Sigmoid colon (tissue), 7 donors: ENCODE data around the gene C7. TPM values are rescaled to one million over a fixed set of nuclear protein-coding genes. Genes with fewer than 3 reads are reported as not detected.
"Not testable (repeated sequence)": the region's sequence is repeated elsewhere in the genome, so short reads cannot be mapped to it uniquely, and the experiment has no call there.

Experiments
- DNase-seq: peaks from one replicate; pipeline ENCODE4 v3.0.0-alpha.2; 2019
- H3K27ac ChIP-seq, 4 donors: fragments of 200-600 bp; sonication (generic); one replicate each; pipeline ENCODE4 v1.5.1; 2016 to 2019; ENCODE audit warnings: mild to moderate bottlenecking in 1 of 4
- H3K27me3 ChIP-seq, 3 donors: fragments of 200-600 bp; sonication (generic); one replicate each; pipeline ENCODE4 v1.5.1; 2019; ENCODE audit warnings: mild to moderate bottlenecking in 1 of 3
- H3K36me3 ChIP-seq, 4 donors: fragments of 200-600 bp; sonication (generic); one replicate each; pipeline ENCODE4 v1.5.1; 2016 to 2019
- H3K4me1 ChIP-seq, 4 donors: fragments of 200-600 bp; sonication (generic); one replicate each; pipeline ENCODE4 v1.5.1; 2017 to 2019
- H3K4me3 ChIP-seq, 4 donors: fragments of 200-600 bp; sonication (generic); one replicate each; pipeline ENCODE4 v1.5.1; 2017 to 2019; ENCODE audit warnings: mild to moderate bottlenecking in 2 of 4, moderate library complexity in 1 of 4
- H3K9me3 ChIP-seq, 4 donors: fragments of 200-600 bp in 3 of 4; sonication (generic) in 3 of 4; one replicate each; pipeline versions ENCODE4 v1.5.1 to v1.6.1; 2013 to 2019
- CTCF ChIP-seq, 4 experiments: fragments of 450-650 bp in 3 of 4; fragments of 200-600 bp in 1 of 4; IDR thresholded peaks; one replicate each; pipeline ENCODE4 v1.5.1; 2016 to 2019; ENCODE audit warnings: antibody characterized with exemption in 4 of 4, mild to moderate bottlenecking in 3 of 4, moderate library complexity in 2 of 4
- EP300 ChIP-seq, 4 donors: sonication (generic); formaldehyde crosslinking; IDR thresholded peaks; one replicate each; pipeline ENCODE4 v1.6.1; 2017; ENCODE audit warnings: antibody characterized with exemption in 4 of 4
- POLR2A ChIP-seq, 2 donors: fragments of 450-650 bp; IDR thresholded peaks; one replicate each; pipeline ENCODE4 v1.6.1; 2016; ENCODE audit warnings: antibody characterized with exemption in 2 of 2, mild to moderate bottlenecking in 2 of 2, moderate library complexity in 2 of 2
- POLR2AphosphoS5 ChIP-seq, 4 donors: sonication (generic); formaldehyde crosslinking; IDR thresholded peaks; one replicate each; pipeline ENCODE4 v1.6.1; 2017; ENCODE audit warnings: antibody characterized with exemption in 4 of 4
- WGBS, 2 donors: extraction: QIAGEN DNeasy Blood & Tissue Kit; methylation state at CpG; one replicate each; pipeline ENCODE4 v1.1.7; 2013; 5-methylcytosine and 5-hydroxymethylcytosine counted together
- intact Hi-C: fragments of 100-400 bp; cut with DNase I; formaldehyde crosslinking; loops from one replicate; pipeline ENCODE4 v1.15.1; 2023
- polyA plus RNA-seq, 3 donors: library from polyadenylated mRNA; stranded (reverse); fragments of 200-250 nt; gene quantifications; one replicate each; pipeline ENCODE4 v1.2.3, GENCODE V29; 2013
- total RNA-seq, 4 donors: library from RNA; depleted of rRNA; stranded (reverse); fragments of >200 nt; gene quantifications; one replicate each; pipeline ENCODE4 v1.1.0, GENCODE V29; 2016
- donor health status: healthy with polysubstance abuse.
- donor health status: Bipolar disorder and iron deficiency.
- donor health status: healthy.

C7 gene
- total and polyA plus RNA-seq, 7 donors: 6.2 to 799 (median 267) TPM

DNA sequence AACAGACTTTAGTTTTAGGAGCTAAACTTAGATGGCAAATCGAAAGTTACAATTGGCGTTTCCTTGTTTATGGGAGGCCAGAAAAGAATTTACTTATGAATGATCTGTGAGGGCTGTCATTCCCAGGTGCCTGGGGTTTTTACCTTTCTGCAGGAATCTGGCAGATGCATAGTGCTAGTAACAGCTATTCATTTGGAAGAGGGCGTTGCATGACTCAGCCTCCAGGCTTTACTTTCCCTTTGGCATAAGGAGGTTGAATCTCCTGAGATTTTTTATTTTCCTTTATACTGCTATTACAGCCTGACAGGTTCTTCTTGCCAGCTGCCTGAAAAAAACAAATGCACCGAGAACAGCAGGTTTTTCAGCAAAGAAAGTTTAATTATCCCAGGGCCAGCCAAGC is 38.1 kb upstream of the C7 start:
- no peak for TF ChIP-seq CTCF (IDR thresholded peaks at IDR 0.05)
- TF ChIP-seq EP300 (IDR thresholded peaks at IDR 0.05): no peak
- no peak for TF ChIP-seq POLR2AphosphoS5 (IDR thresholded peaks at IDR 0.05)
- TF ChIP-seq POLR2A (IDR thresholded peaks at IDR 0.05): no peak
- Histone ChIP-seq H3K4me3 (no peak overlapping the region), H3K36me3 (no peaks in the 10 kb centered on the region), H3K9me3 (no peaks in the 10 kb centered on the region), H3K4me1 (no peaks in the 10 kb centered on the region), H3K27ac (no peak overlapping the region), H3K27me3 (no peaks in the 10 kb centered on the region)
- DNase-seq: no peak
- WGBS, 2 donors: 57 to 74% methylated on average over 4 of the region's 4 CpGs
- intact Hi-C loops: no loop called here

- H3K27ac ChIP-seq, H3K36me3 ChIP-seq, H3K9me3 ChIP-seq, H3K4me1 ChIP-seq, DNase-seq, H3K27me3 ChIP-seq, H3K4me3 ChIP-seq: not testable (repeated sequence)
- intact Hi-C loops: loop anchor here (1.0 kb wide), 1 partner anchor 17 kb away; no protein-coding TSS in a partner anchor
- 91 to 92% methylated on average over 8 of the region's 8 CpGs for WGBS, 2 donors
These were observed 37.0 kb upstream of the C7 start for GRCh38 chr5:40872253-40872652.

DNA sequence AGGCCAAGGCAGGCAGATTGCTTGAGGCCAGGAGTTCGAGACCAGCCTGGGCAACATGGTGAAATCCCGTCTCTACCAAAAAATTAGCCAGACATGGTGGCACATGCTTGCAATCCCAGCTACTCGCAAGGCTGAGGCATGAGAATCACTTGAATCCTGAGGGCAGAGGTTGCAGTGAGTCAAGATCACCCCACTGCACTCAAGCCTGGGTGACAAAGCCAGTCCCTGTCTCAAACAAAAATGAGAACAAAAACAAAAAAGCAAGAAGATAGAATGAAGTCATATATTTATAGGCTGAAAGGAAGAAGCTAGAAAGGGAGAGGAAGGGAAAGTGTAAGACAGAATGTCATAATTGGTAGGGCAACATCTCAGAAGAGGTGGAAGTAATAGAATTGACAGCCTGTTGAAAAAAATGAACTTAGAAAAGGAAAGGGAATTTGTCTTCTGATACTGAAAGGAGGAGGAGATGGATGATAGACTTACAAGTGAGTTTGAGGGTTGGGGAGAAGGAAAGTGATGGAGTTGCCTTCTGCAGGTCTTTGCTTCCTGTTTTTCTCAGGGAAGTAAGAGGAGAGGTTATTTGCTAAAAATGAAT is 35.9 kb upstream of the C7 start:
- no peak overlapping the region for H3K27ac ChIP-seq
- intact Hi-C loops: no loop called here
- H3K9me3 ChIP-seq: no peaks in the 10 kb centered on the region
- TF ChIP-seq POLR2AphosphoS5 (IDR thresholded peaks at IDR 0.05) (no peak), POLR2A (IDR thresholded peaks at IDR 0.05) (no peak), EP300 (IDR thresholded peaks at IDR 0.05) (no peak), CTCF (IDR thresholded peaks at IDR 0.05) (no peak)
- WGBS, 2 donors: 90 to 96% methylated on average over 3 of the region's 3 CpGs
- no peak overlapping the region for H3K4me3 ChIP-seq
- H3K4me1 ChIP-seq: no peaks in the 10 kb centered on the region
- no peak for DNase-seq
- no peaks in the 10 kb centered on the region for H3K36me3 ChIP-seq
- H3K27me3 ChIP-seq: no peaks in the 10 kb centered on the region

DNA sequence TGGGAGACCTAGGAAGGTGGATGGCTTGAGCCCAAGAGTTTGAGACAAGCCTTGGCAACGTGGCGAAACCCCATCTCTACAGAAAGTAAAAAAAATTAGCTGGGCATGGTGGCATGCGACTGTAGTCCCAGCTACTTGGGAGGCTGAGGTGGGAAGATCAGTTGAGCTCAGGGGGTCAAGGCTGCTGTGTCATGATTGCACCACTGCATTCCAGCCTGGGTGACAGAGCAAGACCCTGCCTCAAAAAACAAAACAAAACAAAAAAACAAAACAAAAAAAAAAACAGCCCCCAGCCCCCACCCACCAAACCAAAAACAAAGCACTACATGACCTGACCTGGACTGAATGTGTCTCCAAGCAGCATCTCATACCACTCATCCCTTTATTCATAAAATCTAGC is 33.3 kb upstream of the C7 start:
- H3K27ac ChIP-seq: no peak overlapping the region
- DNase-seq: no peak
- no peaks in the 10 kb centered on the region for H3K9me3 ChIP-seq
- no peaks in the 10 kb centered on the region for H3K4me1 ChIP-seq
- 76 to 86% methylated on average over 3 of the region's 3 CpGs for WGBS, 2 donors
- no peak for TF ChIP-seq CTCF (IDR thresholded peaks at IDR 0.05)
- no peak for TF ChIP-seq EP300 (IDR thresholded peaks at IDR 0.05)
- H3K27me3 ChIP-seq: no peaks in the 10 kb centered on the region
- intact Hi-C loops: loop anchor here (5.0 kb wide), 1 partner anchor 1294 kb away; no protein-coding TSS in a partner anchor
- no peaks in the 10 kb centered on the region for H3K36me3 ChIP-seq
- H3K4me3 ChIP-seq: no peak overlapping the region

GRCh38 chr5:40877371-40877988 is 31.8 kb upstream of the C7 start:
- no peak for TF ChIP-seq EP300 (IDR thresholded peaks at IDR 0.05)
- TF ChIP-seq CTCF (IDR thresholded peaks at IDR 0.05): no peak
- TF ChIP-seq POLR2A (IDR thresholded peaks at IDR 0.05): no peak
- TF ChIP-seq POLR2AphosphoS5 (IDR thresholded peaks at IDR 0.05): no peak
- intact Hi-C loops: loop anchor here (5.0 kb wide), 1 partner anchor 1295 kb away; no protein-coding TSS in a partner anchor

More at GRCh38 chr5:40877371-40877988, 31.8 kb upstream of the C7 start:
- WGBS, 2 donors: 77 to 89% methylated on average over 6 of the region's 6 CpGs
- H3K27me3 ChIP-seq: no peaks in the 10 kb centered on the region
- no peak overlapping the region for H3K27ac ChIP-seq
- H3K9me3 ChIP-seq: no peaks in the 10 kb centered on the region
- H3K4me1 ChIP-seq: no peaks in the 10 kb centered on the region
- H3K36me3 ChIP-seq: no peaks in the 10 kb centered on the region
- no peak for DNase-seq
- no peak overlapping the region for H3K4me3 ChIP-seq
